Neuronal stem cell (in vitro differentiated cells): ENCODE measurements around the gene CAMTA1.

Experiments used
- DNase-seq: peaks from one replicate; pipeline ENCODE4 v3.0.0-alpha.2; 2013; ENCODE audit warnings: low spot score
- H2AFZ ChIP-seq: one replicate; pipeline ENCODE4 v1.6.1; 2013; ENCODE audit warnings: mild to moderate bottlenecking, low read length, inconsistent platforms
- H2AK5ac ChIP-seq: 2 replicates; pipeline ENCODE4 v1.6.1; 2013; ENCODE audit warnings: low read depth, mild to moderate bottlenecking, inconsistent platforms, low read length, moderate library complexity, mixed read lengths
- H2BK120ac ChIP-seq: 2 replicates; pipeline ENCODE4 v1.6.1; 2013; ENCODE audit warnings: low read depth, mild to moderate bottlenecking, inconsistent platforms, low read length, moderate library complexity, mixed read lengths
- H2BK12ac ChIP-seq: one replicate; pipeline ENCODE4 v1.6.1; 2013; ENCODE audit warnings: low read length, inconsistent platforms
- H2BK15ac ChIP-seq: 2 replicates; pipeline ENCODE4 v1.6.1; 2013; ENCODE audit warnings: mild to moderate bottlenecking, low read length, inconsistent platforms, mixed read lengths
- H2BK5ac ChIP-seq: one replicate; pipeline ENCODE4 v1.6.1; 2013; ENCODE audit warnings: inconsistent platforms, mild to moderate bottlenecking, low read length, moderate library complexity
- H3K14ac ChIP-seq: one replicate; pipeline ENCODE4 v1.6.1; 2013; ENCODE audit warnings: low read length, inconsistent platforms
- H3K18ac ChIP-seq: 2 replicates; pipeline ENCODE4 v1.6.1; 2013; ENCODE audit warnings: low read length, inconsistent platforms
- H3K23ac ChIP-seq: 2 replicates; pipeline ENCODE4 v1.6.1; 2013; ENCODE audit warnings: low read depth, mild to moderate bottlenecking, mixed read lengths, low read length, inconsistent platforms; ENCODE audit not compliant: poor library complexity
- H3K27ac ChIP-seq: replicated peaks from 3 replicates; pipeline ENCODE4 v1.5.1; 2013; ENCODE audit warnings: low read length, inconsistent platforms
- H3K27me3 ChIP-seq, 3 experiments: 2 replicates each; pipeline ENCODE4 v1.6.1; 2013; ENCODE audit warnings: low read length in 3 of 3, mild to moderate bottlenecking in 2 of 3, inconsistent platforms in 1 of 3, low read depth in 1 of 3, mixed read lengths in 1 of 3, moderate library complexity in 1 of 3; ENCODE audit not compliant: control insufficient read depth in 3 of 3, insufficient read depth in 3 of 3
- H3K36me3 ChIP-seq, 2 donors: replicated peaks in 1 of 2; 2 replicates each; pipeline ENCODE4 v1.6.1; 2013; ENCODE audit warnings: low read length in 2 of 2; ENCODE audit not compliant: control insufficient read depth in 2 of 2, insufficient read depth in 2 of 2
- H3K4ac ChIP-seq: 2 replicates; pipeline ENCODE4 v1.6.1; 2013; ENCODE audit warnings: inconsistent platforms, mild to moderate bottlenecking, low read length, moderate library complexity
- H3K4me1 ChIP-seq, 2 donors: 1 replicate in 1 of 2; 2 replicates in 1 of 2; pipeline ENCODE4 v1.6.1; 2013; ENCODE audit warnings: low read length in 2 of 2, low read depth in 1 of 2; ENCODE audit not compliant: control insufficient read depth in 2 of 2, insufficient read depth in 1 of 2
- H3K4me2 ChIP-seq: one replicate; pipeline ENCODE4 v1.6.1; 2013; ENCODE audit warnings: mild to moderate bottlenecking, low read length, inconsistent platforms; ENCODE audit not compliant: insufficient read depth, poor library complexity, severe bottlenecking
- H3K4me3 ChIP-seq, 2 donors: 2 replicates each; pipeline ENCODE4 v1.5.1; 2013; ENCODE audit warnings: low read length in 2 of 2, mild to moderate bottlenecking in 2 of 2, inconsistent platforms in 1 of 2, moderate library complexity in 1 of 2
- H3K79me1 ChIP-seq: one replicate; pipeline ENCODE4 v1.6.1; 2013; ENCODE audit warnings: low read depth, mild to moderate bottlenecking, inconsistent platforms, low read length, moderate library complexity
- H3K9ac ChIP-seq: one replicate; pipeline ENCODE4 v1.6.1; 2013; ENCODE audit warnings: mild to moderate bottlenecking, low read depth, low read length, inconsistent platforms; ENCODE audit not compliant: poor library complexity
- H3K9me3 ChIP-seq, 2 donors: replicated peaks in 1 of 2; 2 replicates each; pipeline versions ENCODE3 to v1.6.1; 2013; ENCODE audit warnings: low read length in 2 of 2, mild to moderate bottlenecking in 2 of 2, inconsistent platforms in 1 of 2, low read depth in 1 of 2, mixed read lengths in 1 of 2, moderate library complexity in 1 of 2; ENCODE audit not compliant: control insufficient read depth in 2 of 2, insufficient read depth in 1 of 2
- H4K8ac ChIP-seq: one replicate; pipeline ENCODE4 v1.6.1; 2013; ENCODE audit warnings: low read depth, mild to moderate bottlenecking, inconsistent platforms, low read length, moderate library complexity
- H4K91ac ChIP-seq: one replicate; pipeline ENCODE4 v1.6.1; 2013; ENCODE audit warnings: low read length, low read depth, mild to moderate bottlenecking, inconsistent platforms; ENCODE audit not compliant: poor library complexity
- WGBS, 2 donors: extraction: QIAGEN DNeasy Blood & Tissue Kit; methylation state at CpG; one replicate each; pipeline ENCODE4 v1.1.7; 2013; ENCODE audit warnings: missing lambda C conversion rate in 2 of 2, mixed read lengths in 1 of 2; ENCODE audit not compliant: insufficient read length in 2 of 2, insufficient replicate concordance in 1 of 2; ENCODE audit errors: extremely low coverage in 2 of 2; 5-methylcytosine and 5-hydroxymethylcytosine counted together

CAMTA1 gene

GRCh38 chr1:7594002-7594713 lies 808.9 kb downstream of the CAMTA1 start:
- H4K8ac ChIP-seq = no peak overlapping the region
- no peaks in the 10 kb centered on the region for H3K79me1 ChIP-seq
- H3K9ac ChIP-seq = no peak overlapping the region
- H3K36me3 ChIP-seq = no peaks in the 10 kb centered on the region
- no peaks in the 10 kb centered on the region for H3K4me1 ChIP-seq
- no peak overlapping the region for H3K4ac ChIP-seq
- H2BK12ac ChIP-seq = no peak overlapping the region
- no peak overlapping the region for H2AK5ac ChIP-seq
- no peak overlapping the region for H3K23ac ChIP-seq
- WGBS, 2 donors = no CpG with 5 or more reads among the region's 5 CpGs
- H2BK120ac ChIP-seq = no peak overlapping the region
- peaks cover 0 to 36% (median 0%) of the 10 kb centered on the region in 3 experiments for H3K27me3 ChIP-seq
- H3K27ac ChIP-seq = no peak overlapping the region
- H3K4me3 ChIP-seq = no peak overlapping the region
- H3K4me2 ChIP-seq = no peak overlapping the region
- H4K91ac ChIP-seq = no peak overlapping the region
- H2BK5ac ChIP-seq = no peak overlapping the region
- H2BK15ac ChIP-seq = no peak overlapping the region
- no peak overlapping the region for H2AFZ ChIP-seq
- H3K18ac ChIP-seq = no peak overlapping the region
- no peak for DNase-seq
- H3K9me3 ChIP-seq = no peaks in the 10 kb centered on the region
- peak overlapping the region; percentile 21 for H3K14ac ChIP-seq

GRCh38 chr1:7594714-7595295 lies 809.6 kb downstream of the CAMTA1 start:
- Histone ChIP-seq H2BK5ac (no peak overlapping the region), H4K91ac (no peak overlapping the region), H4K8ac (no peak overlapping the region), H3K4me1 (no peaks in the 10 kb centered on the region), H3K27ac (no peak overlapping the region), H3K4ac (no peak overlapping the region), H2BK120ac (no peak overlapping the region), H2AK5ac (no peak overlapping the region), H3K79me1 (no peaks in the 10 kb centered on the region), H3K4me2 (no peak overlapping the region), H3K14ac (no peak overlapping the region), H3K36me3 (no peaks in the 10 kb centered on the region), H3K23ac (no peak overlapping the region), H3K9ac (no peak overlapping the region), H3K27me3 (peaks cover 0 to 30% (median 0%) of the 10 kb centered on the region in 3 experiments), H2BK15ac (no peak overlapping the region), H2AFZ (no peak overlapping the region), H3K9me3 (no peaks in the 10 kb centered on the region), H3K4me3 (no peak overlapping the region), H2BK12ac (no peak overlapping the region), H3K18ac (no peak overlapping the region)
- WGBS, 2 donors = no CpG with 5 or more reads among the region's 13 CpGs
- no peak for DNase-seq

GRCh38 chr1:7595336-7595735 lies 810.1 kb downstream of the CAMTA1 start:
- DNase-seq = no peak
- Histone ChIP-seq H2AFZ (no peak overlapping the region), H2BK5ac (no peak overlapping the region), H3K4ac (no peak overlapping the region), H2BK120ac (no peak overlapping the region), H3K4me3 (no peak overlapping the region), H3K79me1 (no peaks in the 10 kb centered on the region), H4K8ac (no peak overlapping the region), H4K91ac (no peak overlapping the region), H3K27ac (no peak overlapping the region), H3K27me3 (peaks cover 0 to 24% (median 0%) of the 10 kb centered on the region in 3 experiments), H3K14ac (no peak overlapping the region), H3K4me2 (no peak overlapping the region), H2BK15ac (no peak overlapping the region), H3K36me3 (no peaks in the 10 kb centered on the region), H3K18ac (no peak overlapping the region), H3K9ac (no peak overlapping the region), H3K9me3 (no peaks in the 10 kb centered on the region), H3K4me1 (no peaks in the 10 kb centered on the region), H3K23ac (no peak overlapping the region), H2AK5ac (no peak overlapping the region), H2BK12ac (no peak overlapping the region)
- no CpG with 5 or more reads among the region's 8 CpGs for WGBS, 2 donors

- no peak overlapping the region for H2AK5ac ChIP-seq
- no peak overlapping the region for H2BK15ac ChIP-seq
- H2BK12ac ChIP-seq = no peak overlapping the region
- H2BK5ac ChIP-seq = peak overlapping the region; percentile 78
- DNase-seq = no peak
- peak overlapping the region; percentile 29 for H3K18ac ChIP-seq
- H3K9me3 ChIP-seq = no peaks in the 10 kb centered on the region
- no peaks in the 10 kb centered on the region for H3K36me3 ChIP-seq
- H3K9ac ChIP-seq = peak overlapping the region; percentile 27
- H3K79me1 ChIP-seq = no peaks in the 10 kb centered on the region
- H3K23ac ChIP-seq = peak overlapping the region; percentile 43
- H2BK120ac ChIP-seq = no peak overlapping the region
- H3K4me2 ChIP-seq = no peak overlapping the region
- H3K14ac ChIP-seq = peak overlapping the region; percentile 64
- H3K27ac ChIP-seq = no peak overlapping the region
- no peak overlapping the region for H4K8ac ChIP-seq
- WGBS, 2 donors = no CpG with 5 or more reads among the region's 10 CpGs
- H3K4ac ChIP-seq = no peak overlapping the region
- H3K4me3 ChIP-seq = peak overlapping the region in 1 of 2 donors; percentile 25
- no peaks in the 10 kb centered on the region for H3K4me1 ChIP-seq
- H2AFZ ChIP-seq = no peak overlapping the region
- H3K27me3 ChIP-seq = peaks cover 0 to 15% (median 0%) of the 10 kb centered on the region in 3 experiments
- H4K91ac ChIP-seq = no peak overlapping the region
These were observed 811.1 kb downstream of the CAMTA1 start for GRCh38 chr1:7596126-7596965.
